ENCODE data around the gene SLC7A14.

GRCh38 chr3:170593634-170594033 is 7.8 kb upstream of the SLC7A14 start:
- no peak for TF ChIP-seq CTCF (IDR thresholded peaks at IDR 0.05)
- TF ChIP-seq POLR2A (IDR thresholded peaks at IDR 0.05), result no peak
